ENCODE data around the gene ARL8A.
"Not testable (repeated sequence)": the region's sequence is repeated elsewhere in the genome, so short reads cannot be mapped to it uniquely, and the experiment has no call there.

The ARL8A gene

GRCh38 chr1:202121006-202121405, 23.5 kb downstream of the ARL8A start:
- DNase-seq (ENCODE audit: low read depth in 2 of 3, low spot score in 2 of 3) = no peak

DNA sequence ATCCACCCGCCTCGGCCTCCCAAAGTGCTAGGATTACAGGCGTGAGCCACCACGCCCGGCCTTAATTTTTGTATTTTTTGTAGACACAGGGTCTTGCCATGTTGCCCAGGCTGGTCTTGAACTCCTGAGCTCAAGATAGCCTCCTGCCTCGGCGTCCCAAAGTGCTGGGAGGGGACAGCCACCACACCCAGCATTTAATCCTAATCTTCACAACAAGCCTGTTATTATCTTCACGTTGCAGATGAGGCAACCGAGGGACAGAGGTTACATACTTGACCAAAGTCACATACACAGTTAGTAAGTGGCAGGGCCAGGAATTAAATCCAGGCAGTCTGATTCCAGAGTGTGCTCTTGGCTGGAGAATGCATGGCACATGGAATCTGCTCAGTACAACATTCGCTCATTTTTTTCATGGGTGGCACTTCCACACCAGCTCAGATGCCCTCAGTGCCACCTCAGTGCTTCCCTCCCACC, 26.6 kb downstream of the ARL8A start:
- no peak for DNase-seq (ENCODE audit: low read depth in 2 of 3, low spot score in 2 of 3)

DNA sequence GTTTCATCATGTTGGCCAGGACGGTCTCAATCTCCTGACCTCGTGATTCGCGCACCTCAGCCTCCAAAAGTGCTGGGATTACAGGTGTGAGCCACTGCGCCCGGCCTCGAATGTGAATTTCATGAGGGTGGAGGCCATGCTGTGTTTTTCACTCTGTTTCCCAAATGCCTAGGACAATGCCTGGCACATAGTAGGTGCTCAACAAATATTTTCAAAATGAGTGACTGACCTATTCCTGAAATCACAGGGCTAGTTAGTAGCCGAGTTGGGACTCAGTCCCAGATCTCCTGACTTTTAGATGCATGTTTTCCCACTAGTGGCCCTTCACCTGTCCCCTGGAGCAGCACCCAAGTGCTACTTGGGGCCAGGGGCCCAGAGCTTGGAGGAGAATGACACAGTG, 28.2 kb downstream of the ARL8A start:
- DNase-seq (ENCODE audit: low read depth in 2 of 3, low spot score in 2 of 3) = no peak

DNA sequence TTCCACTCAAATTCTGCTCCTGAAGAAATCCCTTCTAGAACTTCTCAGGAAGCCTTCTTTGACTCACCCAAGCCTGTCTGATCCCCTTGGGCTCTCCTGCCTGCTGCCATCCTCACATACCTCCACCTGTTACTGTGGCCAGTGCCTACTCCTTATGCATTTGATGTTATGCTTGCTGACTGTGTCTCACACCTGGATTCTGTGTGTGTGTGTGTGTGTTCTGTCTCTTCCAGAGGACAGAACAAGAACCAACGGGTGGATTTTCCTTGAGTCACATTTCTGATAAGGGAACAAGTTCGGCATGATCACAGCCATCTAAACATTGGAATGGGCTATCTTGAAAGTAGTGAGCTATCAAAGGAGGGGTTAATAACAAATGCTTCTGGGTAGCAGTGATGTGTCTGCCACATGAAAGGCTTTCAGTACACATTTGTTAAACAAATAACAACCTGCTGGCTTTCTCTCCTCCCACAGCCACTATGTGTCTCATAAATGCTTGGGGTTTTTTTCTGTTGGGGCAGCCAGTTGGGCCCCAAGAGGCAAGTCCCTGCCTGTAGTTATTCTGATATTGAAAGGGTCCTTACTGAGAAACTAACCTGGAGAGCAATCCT, 30.7 kb downstream of the ARL8A start:
- no peak for DNase-seq (ENCODE audit: low read depth in 2 of 3, low spot score in 2 of 3)

DNA sequence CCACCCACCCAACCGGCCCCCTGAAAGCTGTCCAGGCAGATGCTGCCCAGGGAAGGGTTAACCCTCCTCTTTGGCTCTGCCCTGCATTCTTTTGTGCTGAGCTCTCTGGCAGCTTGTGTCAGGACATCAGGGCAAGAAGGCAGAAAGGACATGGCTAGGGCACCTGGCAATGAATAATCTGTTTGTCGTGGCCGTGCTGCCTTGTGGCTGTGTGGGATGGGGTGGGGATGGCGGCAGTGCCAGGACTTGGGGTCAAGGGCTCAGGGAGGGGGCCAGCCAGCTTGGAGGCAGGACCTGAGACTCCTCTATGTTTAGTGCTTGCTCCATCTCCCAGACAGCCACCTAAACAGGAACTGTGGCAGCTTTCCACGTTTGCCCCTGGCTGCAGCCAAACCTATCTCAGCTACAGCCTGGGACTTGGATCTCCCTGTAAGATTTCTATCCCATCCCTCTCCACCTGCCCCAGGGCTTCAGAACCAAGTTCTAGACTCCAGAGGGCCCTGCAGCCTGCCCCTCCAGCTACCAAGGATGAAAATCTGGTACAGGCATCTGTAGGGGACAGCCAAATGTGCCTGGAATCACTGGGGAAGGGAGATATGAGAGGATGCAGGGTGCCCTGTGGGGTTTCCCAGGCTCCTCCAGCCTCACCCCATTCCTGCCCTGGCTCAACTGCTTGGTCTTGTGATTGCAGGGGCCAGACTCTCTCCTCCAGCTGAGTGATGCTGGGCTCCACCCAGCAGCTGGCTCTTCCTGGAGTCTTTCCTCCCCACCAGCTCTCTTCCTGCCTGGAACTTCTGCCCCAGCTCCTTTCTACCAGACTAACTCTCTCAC, 31.5 kb downstream of the ARL8A start:
- DNase-seq (ENCODE audit: low read depth in 2 of 3, low spot score in 2 of 3) = no peak

- DNase-seq (ENCODE audit: low read depth in 2 of 3, low spot score in 2 of 3) = not testable (repeated sequence)
Observed at GRCh38 chr1:202111589-202111988, 32.9 kb downstream of the ARL8A start.

GRCh38 chr1:202110977-202111376, 33.6 kb downstream of the ARL8A start:
- DNase-seq (ENCODE audit: low read depth in 2 of 3, low spot score in 2 of 3) = no peak

DNA sequence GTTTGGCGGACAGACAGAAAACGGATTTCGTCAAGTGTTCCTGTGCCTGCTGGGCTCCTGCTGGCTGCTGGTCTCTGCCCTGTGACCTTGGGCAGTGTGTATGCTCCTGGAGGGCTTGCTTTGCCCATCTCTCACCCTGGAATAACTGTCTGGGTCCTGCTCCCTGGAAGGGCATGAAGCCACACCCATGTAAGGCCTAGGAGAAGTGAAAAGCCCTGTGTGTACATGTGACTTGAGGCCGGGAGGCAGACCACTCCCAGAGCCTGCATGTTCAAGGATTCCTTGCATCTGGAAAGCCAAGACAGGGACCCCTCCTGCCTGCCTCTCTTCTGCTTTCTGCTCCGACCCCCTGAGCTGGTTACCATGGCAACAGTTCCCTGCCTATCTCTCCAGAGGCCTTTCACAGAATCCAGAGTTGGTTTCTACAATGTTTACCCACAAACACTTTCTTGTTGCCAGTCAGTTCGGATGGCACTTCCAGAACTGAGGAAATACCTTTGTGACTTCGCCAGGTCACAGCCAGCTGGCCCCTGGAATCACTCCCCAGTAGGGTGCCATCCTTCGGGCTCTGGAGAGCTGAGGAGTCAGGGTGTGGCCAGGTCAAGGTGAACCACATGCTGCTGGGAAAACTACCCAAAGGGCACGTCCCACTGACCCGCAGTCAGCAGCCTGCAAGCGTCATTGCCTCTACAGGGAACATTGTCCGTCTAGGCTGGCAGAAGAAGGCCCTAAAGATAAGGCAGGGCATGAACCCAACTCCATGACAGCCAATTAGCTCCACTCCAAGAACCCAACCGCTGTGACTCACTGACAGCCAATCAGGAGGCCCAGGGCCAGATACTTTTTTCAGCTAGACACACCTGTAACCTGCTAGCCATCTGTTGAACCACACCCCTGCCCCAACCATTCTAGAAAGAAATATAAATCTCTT, 36.5 kb downstream of the ARL8A start:
- no peak for DNase-seq (ENCODE audit: low read depth in 2 of 3, low spot score in 2 of 3)

GRCh38 chr1:202107321-202107761, 37.2 kb downstream of the ARL8A start:
- DNase-seq (ENCODE audit: low read depth in 2 of 3, low spot score in 2 of 3) = no peak

DNA sequence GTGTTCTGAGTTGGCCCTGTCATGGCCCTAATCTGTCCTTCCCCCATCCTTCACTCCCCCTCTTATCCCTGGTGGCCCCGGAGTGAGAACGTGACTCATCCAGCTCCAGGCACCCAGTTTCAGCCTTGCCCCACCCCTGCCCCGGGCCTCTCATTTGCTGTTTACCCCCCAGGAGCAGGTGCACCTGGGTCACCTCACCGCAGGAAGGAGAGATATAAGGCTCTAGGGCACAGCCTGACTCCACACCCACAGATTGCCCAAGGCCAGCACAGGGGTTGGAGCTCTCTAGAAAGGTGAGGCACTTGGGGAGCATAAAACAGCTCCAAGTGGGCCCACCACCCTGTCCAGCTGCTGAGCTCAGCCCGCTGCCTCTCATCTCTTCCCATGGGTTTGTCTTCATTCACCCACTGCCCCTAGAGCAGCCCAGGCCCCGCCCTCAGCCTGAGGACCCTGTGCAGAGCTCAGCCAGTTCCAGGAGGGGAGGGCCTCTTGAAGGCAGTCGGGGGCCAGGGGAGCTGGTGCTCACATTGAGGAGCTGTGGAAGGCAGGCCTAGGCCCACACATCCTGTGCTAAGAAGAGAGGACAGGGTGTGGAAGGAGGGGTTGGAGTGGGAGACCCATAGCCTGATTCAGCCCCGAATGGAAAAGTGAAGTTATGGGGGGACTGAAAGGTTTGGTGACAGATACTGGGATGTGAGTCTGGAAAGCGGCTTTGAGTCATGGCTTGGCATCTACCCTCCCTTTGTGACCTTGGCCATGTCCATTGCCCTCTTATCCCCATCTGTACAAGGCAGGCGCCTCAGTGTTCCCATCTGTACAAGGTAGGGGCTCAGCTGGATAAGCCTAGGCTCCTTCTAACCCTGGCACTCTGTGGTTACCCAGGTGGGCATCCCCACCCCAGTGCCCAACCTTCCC, 37.9 kb downstream of the ARL8A start:
- DNase-seq (ENCODE audit: low read depth in 2 of 3, low spot score in 2 of 3) = no peak

GRCh38 chr1:202105571-202106339, 38.8 kb downstream of the ARL8A start:
- no peak for DNase-seq (ENCODE audit: low read depth in 2 of 3, low spot score in 2 of 3)

GRCh38 chr1:202104073-202104472, 40.5 kb downstream of the ARL8A start:
- DNase-seq (ENCODE audit: low read depth in 2 of 3, low spot score in 2 of 3) = no peak

DNA sequence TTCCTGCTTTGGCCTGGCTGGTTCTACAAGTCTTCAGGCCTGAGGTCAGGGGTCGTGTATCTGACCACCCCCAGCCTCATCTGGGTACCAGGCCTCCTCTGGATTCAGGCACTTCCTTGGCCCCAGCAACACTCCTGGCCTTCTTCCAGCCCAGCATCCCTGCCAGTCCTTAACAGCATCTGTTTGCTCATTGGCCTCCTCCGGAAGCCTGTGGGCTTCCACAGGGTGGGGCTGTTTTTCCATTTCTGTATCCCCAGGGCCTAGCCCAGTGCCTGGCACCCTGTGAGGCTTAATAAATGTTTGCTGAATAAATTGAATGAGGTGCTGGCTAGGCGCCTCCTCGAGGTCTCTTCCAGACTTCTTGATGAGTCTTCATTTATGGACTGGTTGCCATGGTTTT, 43.4 kb downstream of the ARL8A start:
- no peak for DNase-seq (ENCODE audit: low read depth in 2 of 3, low spot score in 2 of 3)

- no peak for DNase-seq (ENCODE audit: low read depth in 2 of 3, low spot score in 2 of 3)
Observed at GRCh38 chr1:202093858-202094257, 50.7 kb downstream of the ARL8A start.

GRCh38 chr1:202090994-202091393, 53.5 kb downstream of the ARL8A start:
- no peak for DNase-seq (ENCODE audit: low read depth in 2 of 3, low spot score in 2 of 3)

GRCh38 chr1:202088206-202088605, 56.3 kb downstream of the ARL8A start:
- no peak for DNase-seq (ENCODE audit: low read depth in 2 of 3, low spot score in 2 of 3)

- DNase-seq (ENCODE audit: low read depth in 2 of 3, low spot score in 2 of 3) = no peak
Observed at GRCh38 chr1:202086579-202087350, 57.8 kb downstream of the ARL8A start.

GRCh38 chr1:202085682-202086373, 58.7 kb downstream of the ARL8A start:
- DNase-seq (ENCODE audit: low read depth in 2 of 3, low spot score in 2 of 3) = no peak
